Breast epithelium (tissue), 3 donors: ENCODE data around the gene LMO1.

Experiments
- CTCF ChIP-seq, 3 donors: fragments of 450-650 bp; IDR thresholded peaks; one replicate each; pipeline ENCODE4 v1.5.1; 2016 to 2017; ENCODE audit warnings: antibody characterized with exemption in 3 of 3, mild to moderate bottlenecking in 3 of 3, moderate library complexity in 3 of 3
- POLR2AphosphoS5 ChIP-seq, 3 donors: sonication (generic); formaldehyde crosslinking; IDR thresholded peaks; one replicate each; pipeline ENCODE4 v1.6.1; 2017; ENCODE audit warnings: antibody characterized with exemption in 3 of 3

- TF ChIP-seq CTCF (IDR thresholded peaks at IDR 0.05) (no peak), POLR2AphosphoS5 (IDR thresholded peaks at IDR 0.05) (no peak)
Observed at GRCh38 chr11:8239536-8240228, 24.0 kb downstream of the LMO1 start.
